AG04450 (cell line): ENCODE data around the gene CPT1B. TPM values are rescaled to one million over a fixed set of nuclear protein-coding genes. Genes with fewer than 3 reads are reported as not detected.

Experiments
- CTCF ChIA-PET: fragments of 300-600, 350-600 bp; formaldehyde crosslinking; extraction: SDS; loops from one replicate; lab custom pipeline; 2022; ENCODE audit warnings: antibody characterized with exemption, inconsistent platforms; lab: Charles Lee
- POLR2A ChIA-PET: fragments of 350-600 bp; formaldehyde crosslinking; extraction: SDS; loops from one replicate; lab custom pipeline; 2021; ENCODE audit warnings: antibody characterized with exemption, inconsistent platforms; lab: Yijun Ruan, JAX
- DNase-seq: peaks from one replicate; pipeline ENCODE4 v3.0.0-alpha.2; 2011; ENCODE audit warnings: low read depth, low spot score
- H3K27ac ChIP-seq: one replicate; pipeline ENCODE4 v1.5.1; 2012; ENCODE audit warnings: low read depth, low read length, control low read depth
- H3K27me3 ChIP-seq: one replicate; pipeline ENCODE4 v1.6.0; 2012; ENCODE audit warnings: low read length; ENCODE audit not compliant: control insufficient read depth, insufficient read depth
- H3K4me3 ChIP-seq: 2 replicates; pipeline ENCODE4 v1.5.1; 2011; ENCODE audit warnings: mild to moderate bottlenecking, low read depth, low read length, control low read depth
- H3K9me3 ChIP-seq: 2 replicates; pipeline ENCODE4 v1.5.1; 2012; ENCODE audit warnings: low read length; ENCODE audit not compliant: control insufficient read depth, insufficient read depth
- CTCF ChIP-seq: IDR thresholded peaks from 2 replicates; pipeline ENCODE4 v1.5.1; 2011; ENCODE audit warnings: low read depth, low read length, control low read depth, inconsistent platforms
- polyA plus RNA-seq: library from polyadenylated mRNA; depleted of rRNA; stranded (reverse); fragments of >200 nt; gene quantifications from 2 replicates; pipeline ENCODE4 v1.2.3, GENCODE V29; 2011

Gene CPT1B
- polyA plus RNA-seq, 1 experiment, result 0.99 TPM

GRCh38 chr22:50625131-50625567 is 46.9 kb upstream of the CPT1B start:
- no peak for DNase-seq
- H3K9me3 ChIP-seq, result no peaks in the 10 kb centered on the region; the same call in 1 of the 2 replicates
- peaks cover 6% of the 10 kb centered on the region for H3K27me3 ChIP-seq
- no peak overlapping the region for H3K27ac ChIP-seq
- ChIA-PET POLR2A (no interaction called here), CTCF (no interaction called here)
- H3K4me3 ChIP-seq, result no peak overlapping the region
- TF ChIP-seq CTCF, result no peak

GRCh38 chr22:50624347-50625130 is 46.3 kb upstream of the CPT1B start:
- ChIA-PET POLR2A (no interaction called here), CTCF (no interaction called here)
- Histone ChIP-seq H3K4me3 (no peak overlapping the region), H3K27ac (no peak overlapping the region), H3K9me3 (no peaks in the 10 kb centered on the region; the same call in 1 of the 2 replicates), H3K27me3 (peaks cover 8% of the 10 kb centered on the region)
- no peak for DNase-seq
- no peak for TF ChIP-seq CTCF

DNA sequence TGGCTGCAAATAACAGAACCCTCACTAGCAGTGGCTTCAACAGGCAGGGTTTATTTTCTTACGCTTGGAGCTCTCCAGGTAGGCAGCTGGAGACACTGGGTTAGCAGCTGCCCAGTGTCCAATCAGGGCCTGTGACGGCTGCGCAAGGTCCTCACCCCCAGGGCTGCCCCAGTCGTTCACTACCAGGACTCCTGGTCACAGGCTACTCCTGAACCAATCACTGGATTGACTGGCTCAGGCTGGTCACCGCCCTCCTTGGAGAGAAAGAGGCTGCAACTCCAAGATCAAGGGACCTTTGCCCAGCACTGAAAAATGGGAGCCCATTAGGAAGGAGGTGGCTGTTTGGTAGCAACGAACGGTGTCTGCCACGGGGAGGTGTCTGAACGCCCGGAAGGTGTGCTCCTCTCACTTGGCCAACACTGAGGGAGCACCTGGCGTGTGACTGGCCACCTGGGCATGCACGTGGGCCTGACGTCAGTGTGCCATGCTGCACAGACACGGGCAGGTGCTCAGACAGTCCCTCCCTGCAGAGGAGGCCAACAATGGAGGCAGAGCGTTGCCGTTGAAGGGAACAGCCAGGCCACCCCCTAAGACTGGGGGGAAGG is 44.6 kb upstream of the CPT1B start:
- TF ChIP-seq CTCF, result no peak
- no peaks in the 10 kb centered on the region; the same call in 1 of the 2 replicates for H3K9me3 ChIP-seq
- ChIA-PET POLR2A (no interaction called here), CTCF (interaction anchor here (0.6 kb wide), 1 partner anchor 267 kb away, joined by 3 read pairs; no protein-coding TSS in a partner anchor)
- no peak for DNase-seq
- no peak overlapping the region for H3K4me3 ChIP-seq
- H3K27me3 ChIP-seq, result peaks cover 13% of the 10 kb centered on the region
- no peak overlapping the region for H3K27ac ChIP-seq

GRCh38 chr22:50621948-50622722 is 43.9 kb upstream of the CPT1B start:
- no peak for DNase-seq
- H3K27me3 ChIP-seq, result peaks cover 13% of the 10 kb centered on the region
- peak; percentile 26; the same call in 1 of the 2 replicates for TF ChIP-seq CTCF
- ChIA-PET CTCF (interaction anchor here (1.3 to 1.4 kb wide), 2 partner anchors 47 to 59 kb away, joined by 4 to 9 read pairs; partner anchors contain the start of gene SYCE3), POLR2A (no interaction called here)
- H3K4me3 ChIP-seq, result no peak overlapping the region
- no peaks in the 10 kb centered on the region; the same call in 1 of the 2 replicates for H3K9me3 ChIP-seq
- no peak overlapping the region for H3K27ac ChIP-seq
